GM21723 (cell line): Measurements from ENCODE around the gene SERPINA12.

ENCODE experiments used
- ATAC-seq: cut with Tn5 transposase; IDR thresholded peaks from one replicate; pipeline ENCODE4 v1.9.1; 2021; ENCODE audit warnings: mild to moderate bottlenecking, moderate library complexity; ENCODE audit not compliant: unreplicated experiment

Gene SERPINA12, protein sequence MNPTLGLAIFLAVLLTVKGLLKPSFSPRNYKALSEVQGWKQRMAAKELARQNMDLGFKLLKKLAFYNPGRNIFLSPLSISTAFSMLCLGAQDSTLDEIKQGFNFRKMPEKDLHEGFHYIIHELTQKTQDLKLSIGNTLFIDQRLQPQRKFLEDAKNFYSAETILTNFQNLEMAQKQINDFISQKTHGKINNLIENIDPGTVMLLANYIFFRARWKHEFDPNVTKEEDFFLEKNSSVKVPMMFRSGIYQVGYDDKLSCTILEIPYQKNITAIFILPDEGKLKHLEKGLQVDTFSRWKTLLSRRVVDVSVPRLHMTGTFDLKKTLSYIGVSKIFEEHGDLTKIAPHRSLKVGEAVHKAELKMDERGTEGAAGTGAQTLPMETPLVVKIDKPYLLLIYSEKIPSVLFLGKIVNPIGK

GRCh38 chr14:94509356-94509755 lies at the start of gene SERPINA12:
SERPINA12 (minus strand) TSS chr14:94509469; CDS start chr14:94498397, 11,072 bp downstream.
- no peak for ATAC-seq

- no peak for ATAC-seq
Observed at GRCh38 chr14:94558842-94559241, 49.6 kb upstream of the SERPINA12 start.

DNA sequence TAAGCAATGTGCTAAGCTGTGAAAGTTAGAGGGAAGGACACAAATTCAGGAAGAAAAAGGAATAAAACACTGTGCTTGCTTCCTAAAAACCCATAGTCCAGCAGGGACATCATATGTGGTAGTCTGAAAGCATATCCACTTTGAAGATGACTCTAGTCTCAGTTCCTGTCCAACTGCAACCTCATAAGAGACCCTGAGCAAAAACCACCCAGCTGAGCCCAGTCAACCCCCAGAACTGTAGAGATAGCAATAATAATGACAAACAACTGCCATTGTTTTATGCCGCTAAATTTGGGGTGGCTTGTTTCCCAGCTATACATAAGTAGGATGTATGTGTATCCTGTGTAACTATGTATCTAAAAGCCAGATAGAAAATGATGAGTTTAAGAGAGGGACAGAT lies 48.1 kb upstream of the SERPINA12 start:
- no peak for ATAC-seq

DNA sequence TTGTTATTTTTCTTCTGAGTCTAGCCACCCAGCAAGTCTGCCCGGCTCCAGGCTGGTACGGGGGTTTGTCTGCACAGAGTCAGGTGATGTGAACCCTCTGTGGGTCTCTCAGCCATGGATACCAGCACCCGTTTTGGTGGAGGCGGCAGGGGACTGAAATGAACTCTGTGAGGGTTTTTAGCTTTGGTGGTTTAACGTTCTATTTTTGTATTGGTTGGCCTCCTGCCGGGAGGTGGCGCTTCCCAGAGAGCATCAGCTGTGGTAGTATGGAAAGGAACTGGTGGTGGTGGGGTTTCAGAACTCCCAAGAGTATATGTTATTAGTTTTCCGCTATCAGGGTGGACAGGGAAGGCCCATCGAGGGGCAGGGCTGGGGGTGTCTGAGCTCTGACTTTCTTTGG lies 46.7 kb upstream of the SERPINA12 start:
- ATAC-seq, result no peak

- no peak for ATAC-seq
Observed at GRCh38 chr14:94550041-94550440, 40.8 kb upstream of the SERPINA12 start.

DNA sequence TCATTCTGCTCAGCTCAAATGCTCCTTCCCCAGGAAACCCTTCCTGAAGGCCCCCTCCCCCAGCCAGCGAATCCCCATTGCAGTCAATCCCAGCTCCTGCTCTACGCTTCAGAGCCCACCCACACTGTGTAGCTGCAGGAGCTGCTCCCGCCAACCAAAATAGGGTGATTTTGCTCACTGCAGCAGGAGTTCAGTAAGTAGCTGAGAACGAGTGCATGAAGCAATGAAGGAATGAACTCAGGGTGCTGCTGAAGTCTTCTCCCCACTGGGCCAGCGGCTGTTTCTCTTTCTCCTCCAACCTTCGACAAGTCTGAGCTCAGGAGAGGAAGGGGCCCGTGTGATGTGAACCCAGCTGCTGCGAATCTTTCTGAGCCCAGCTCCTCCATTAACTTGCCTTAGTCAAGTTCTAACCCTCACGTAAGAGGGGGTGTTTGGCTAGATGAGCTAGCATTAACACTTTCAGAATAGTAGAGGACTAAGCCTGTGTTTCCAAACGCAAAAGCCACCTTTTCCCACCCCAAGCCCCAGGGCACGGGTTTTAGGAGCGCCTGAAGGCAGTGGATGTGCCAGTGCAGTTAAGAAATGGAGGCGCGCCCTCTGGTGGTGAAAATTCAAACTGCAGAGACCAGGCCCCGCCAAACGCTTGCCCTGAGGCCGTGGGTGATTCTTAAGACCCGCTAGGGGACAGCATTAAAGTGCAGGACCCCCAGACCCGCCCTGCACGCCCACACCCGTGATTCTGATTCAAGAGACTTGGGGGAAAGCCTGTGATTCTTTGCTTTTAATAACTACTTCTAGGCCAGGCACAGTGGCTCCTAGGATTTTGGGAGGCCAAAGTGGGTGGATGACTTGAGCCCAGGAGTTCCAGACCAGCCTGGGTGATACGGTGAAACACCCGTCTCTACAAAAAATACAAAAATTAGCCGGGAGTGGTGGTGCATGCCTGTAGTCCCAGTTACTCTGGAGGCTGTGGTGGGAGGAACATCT lies 40.0 kb upstream of the SERPINA12 start:
- ATAC-seq, result no peak

GRCh38 chr14:94548131-94548998 lies 39.1 kb upstream of the SERPINA12 start:
- ATAC-seq, result no peak

DNA sequence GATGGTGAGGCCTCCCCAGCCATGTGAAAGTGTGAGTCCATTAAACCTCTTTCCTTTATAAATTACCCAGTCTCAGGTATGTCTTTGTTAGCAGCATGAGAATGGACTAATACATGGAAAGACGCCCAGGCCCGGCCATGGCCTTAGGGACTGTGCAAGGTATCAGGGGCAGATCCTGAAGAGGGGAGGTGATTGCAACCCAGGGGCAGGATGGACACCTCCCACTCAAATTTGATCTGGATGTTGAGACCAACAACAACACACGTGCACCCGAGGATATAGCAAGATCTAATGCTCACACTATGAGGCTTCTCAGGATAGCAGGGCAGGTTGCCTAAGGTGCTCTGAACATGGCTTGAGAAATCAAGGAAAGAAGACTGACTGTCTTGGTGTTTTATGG lies 38.5 kb upstream of the SERPINA12 start:
- ATAC-seq, result no peak

- no peak for ATAC-seq
Observed at GRCh38 chr14:94547151-94547680, 37.9 kb upstream of the SERPINA12 start.

- ATAC-seq, result no peak
Observed at GRCh38 chr14:94545131-94545841, 36.0 kb upstream of the SERPINA12 start.

DNA sequence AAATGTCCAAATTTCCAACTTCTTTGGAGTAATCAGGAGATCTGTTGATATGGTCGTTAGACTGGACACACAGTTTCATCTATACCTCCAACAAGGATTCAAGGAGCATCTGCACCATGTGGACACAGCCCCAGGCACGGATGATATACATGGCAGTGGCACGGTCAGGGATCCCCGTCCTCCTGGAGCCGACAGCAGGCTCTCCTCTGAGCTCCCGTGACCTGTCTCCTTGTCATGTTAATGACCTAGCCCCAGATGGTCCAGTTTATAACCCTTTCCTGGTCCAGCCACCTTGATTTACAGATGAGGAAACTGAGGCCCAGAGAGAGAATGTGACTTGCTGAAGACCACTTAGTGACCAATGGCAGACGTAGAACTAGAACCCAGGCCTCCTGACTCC lies 35.5 kb upstream of the SERPINA12 start:
- ATAC-seq, result no peak

- ATAC-seq, result no peak
Observed at GRCh38 chr14:94543449-94544124, 34.3 kb upstream of the SERPINA12 start.

DNA sequence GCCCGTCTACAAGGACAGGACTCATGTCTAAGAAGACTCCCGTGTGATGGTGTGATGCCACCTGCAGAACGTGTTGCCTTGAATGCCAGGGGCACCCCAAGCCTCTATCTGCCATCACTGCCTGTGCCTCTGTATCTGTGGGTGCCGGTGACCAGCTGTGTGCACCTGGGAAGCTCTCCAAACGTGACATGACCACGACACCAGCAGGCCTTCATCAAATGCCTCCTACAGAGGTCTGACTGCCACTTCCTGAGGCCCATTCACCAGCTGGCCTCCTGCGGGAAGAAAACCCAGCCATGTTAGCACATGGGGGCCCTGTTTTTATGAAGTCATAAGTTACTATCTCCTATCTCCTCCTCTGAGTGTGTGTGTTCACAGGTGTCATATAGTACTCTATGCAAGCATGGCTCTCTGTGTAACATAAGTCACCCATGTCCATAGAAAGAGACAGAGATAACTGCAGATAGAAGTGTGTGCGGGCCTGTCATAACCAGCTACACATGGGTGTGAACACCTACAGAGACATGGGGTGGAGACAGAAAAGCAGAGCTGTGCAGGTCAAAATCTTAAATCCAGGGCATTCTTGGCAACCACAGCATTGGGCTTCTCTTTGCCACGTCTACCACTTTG lies 33.7 kb upstream of the SERPINA12 start:
- ATAC-seq, result no peak

DNA sequence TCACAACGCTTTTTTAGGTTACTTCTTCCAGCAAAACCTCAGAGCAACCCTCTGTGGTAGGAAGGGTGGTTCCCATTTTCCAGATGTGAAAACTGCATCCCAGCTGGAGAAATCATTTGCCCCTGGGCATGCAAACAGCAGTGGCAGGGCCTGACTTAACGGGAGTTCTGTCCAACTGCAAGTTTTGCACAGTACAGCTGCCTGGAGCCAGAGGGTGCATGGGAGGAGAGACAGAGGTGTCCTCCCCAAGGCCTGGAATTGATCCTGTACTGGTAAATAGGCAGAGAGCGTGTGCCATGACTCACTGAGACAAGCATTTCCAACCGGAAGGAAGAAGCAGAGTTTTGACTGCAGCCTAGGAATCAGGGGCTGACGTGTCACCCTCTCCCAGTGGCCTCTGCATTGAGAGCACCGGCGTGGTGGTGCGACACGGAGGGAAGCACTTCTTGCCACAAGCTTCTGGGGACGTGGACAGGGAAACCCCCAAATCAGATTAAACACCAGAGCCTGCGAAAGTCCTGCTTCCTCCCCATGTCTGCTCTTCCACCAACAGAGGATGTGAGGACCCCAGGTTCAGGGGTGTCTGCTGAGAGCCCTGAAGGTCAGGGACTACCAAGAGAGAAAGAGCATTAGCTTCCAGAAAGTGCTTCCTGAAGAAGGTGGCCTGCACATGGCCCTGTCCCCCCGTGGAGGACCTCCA lies 33.0 kb upstream of the SERPINA12 start:
- ATAC-seq, result no peak

DNA sequence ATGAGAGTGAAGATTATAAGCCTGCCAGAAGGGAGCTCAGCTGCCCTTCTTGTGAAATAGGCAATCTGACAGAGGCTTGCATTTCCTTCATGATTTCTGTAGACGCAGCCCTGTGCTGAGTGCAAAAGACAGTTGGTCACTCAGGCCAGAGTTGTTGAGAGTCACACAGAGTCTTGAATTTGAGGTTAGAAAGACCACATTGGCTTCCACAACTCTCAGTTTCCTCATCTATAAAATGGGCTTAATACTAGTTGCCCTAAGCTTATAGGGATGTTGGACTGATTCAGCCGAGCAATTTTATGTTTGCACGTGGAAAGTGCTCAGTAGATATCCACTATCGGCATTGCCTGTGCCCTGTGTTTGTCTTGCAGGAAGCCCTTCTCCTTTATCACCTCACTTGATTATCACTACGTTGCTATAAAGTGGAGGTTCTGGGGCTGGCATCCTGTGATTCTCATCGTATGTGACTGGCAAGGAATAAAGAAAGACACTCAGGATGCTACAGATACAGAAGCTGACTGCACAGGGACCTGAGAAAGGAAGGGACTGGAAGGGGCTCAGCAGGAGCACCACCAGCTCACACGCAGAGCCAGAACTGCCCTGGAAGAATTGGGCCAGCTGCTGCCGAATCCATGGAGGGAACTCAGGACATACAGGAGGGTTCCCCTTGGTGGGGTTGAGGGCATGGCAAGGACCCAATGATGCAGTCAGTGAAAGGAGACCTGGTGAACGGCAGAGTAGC lies 32.1 kb upstream of the SERPINA12 start:
- no peak for ATAC-seq

- ATAC-seq, result no peak
Observed at GRCh38 chr14:94540031-94540794, 30.9 kb upstream of the SERPINA12 start.

DNA sequence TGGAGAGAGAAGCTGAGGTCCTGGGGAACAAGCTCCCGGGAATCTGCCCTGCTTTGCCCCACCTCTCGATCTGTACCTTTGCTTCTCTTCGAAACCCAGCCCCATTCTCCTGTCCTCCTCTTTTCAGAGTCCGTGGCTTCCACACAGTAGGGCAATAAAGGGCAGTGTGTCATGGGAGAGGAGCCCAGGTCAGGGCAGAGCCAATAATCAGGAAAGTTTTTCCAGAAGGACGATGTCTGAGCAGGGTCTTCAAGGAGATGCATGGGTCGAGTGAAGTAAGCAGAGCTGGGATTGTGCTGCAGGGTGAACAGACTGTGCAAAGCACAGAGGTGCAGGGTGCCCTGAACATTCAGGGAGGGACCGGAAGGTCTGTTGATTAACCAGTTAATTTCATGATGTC lies 29.9 kb upstream of the SERPINA12 start:
- ATAC-seq, result no peak
